ENCODE data around the gene PJA2. TPM values are rescaled to one million over a fixed set of nuclear protein-coding genes. Genes with fewer than 3 reads are reported as not detected.

The PJA2 gene, protein sequence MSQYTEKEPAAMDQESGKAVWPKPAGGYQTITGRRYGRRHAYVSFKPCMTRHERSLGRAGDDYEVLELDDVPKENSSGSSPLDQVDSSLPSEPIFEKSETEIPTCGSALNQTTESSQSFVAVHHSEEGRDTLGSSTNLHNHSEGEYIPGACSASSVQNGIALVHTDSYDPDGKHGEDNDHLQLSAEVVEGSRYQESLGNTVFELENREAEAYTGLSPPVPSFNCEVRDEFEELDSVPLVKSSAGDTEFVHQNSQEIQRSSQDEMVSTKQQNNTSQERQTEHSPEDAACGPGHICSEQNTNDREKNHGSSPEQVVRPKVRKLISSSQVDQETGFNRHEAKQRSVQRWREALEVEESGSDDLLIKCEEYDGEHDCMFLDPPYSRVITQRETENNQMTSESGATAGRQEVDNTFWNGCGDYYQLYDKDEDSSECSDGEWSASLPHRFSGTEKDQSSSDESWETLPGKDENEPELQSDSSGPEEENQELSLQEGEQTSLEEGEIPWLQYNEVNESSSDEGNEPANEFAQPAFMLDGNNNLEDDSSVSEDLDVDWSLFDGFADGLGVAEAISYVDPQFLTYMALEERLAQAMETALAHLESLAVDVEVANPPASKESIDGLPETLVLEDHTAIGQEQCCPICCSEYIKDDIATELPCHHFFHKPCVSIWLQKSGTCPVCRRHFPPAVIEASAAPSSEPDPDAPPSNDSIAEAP
- 10 to 100 TPM; 88.8 to 92.9 TPM for total RNA-seq
- 57.0 TPM for polyA plus RNA-seq (2013, experiment 1 of 2)
- 67.3 TPM for polyA plus RNA-seq (2013, experiment 2 of 2)
- 57.9 to 332 (median 227) reads per million in 172 experiments for total RNA-seq

DNA sequence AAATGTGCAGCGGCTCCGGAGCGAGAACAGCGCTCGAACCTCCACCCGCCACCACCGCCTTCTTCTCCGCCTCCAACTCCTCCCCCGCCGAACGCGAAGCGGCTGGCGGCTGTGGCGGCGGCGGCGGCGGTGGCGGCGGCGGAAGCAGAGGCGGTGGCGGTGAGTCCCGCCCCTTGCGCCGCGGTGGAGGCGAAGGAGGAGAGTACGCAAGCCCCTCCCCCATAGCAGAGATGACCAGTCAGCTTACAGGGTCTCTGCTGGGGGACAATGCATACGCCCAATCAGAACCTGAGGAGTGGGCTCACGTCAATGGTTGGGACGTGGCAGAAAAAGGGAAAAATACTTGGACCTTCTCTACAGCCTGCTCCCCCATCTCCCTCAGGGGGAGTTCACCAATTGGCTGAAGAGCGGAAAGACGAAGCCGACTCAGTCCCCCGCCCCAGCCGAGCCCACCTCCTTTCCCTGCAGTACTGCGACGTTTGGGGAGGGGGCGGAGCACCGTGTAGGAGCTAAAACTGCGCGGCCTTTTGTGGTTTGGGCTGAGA lies at the start of gene PJA2:
Gene PJA2 (minus strand): TSS at position 131 of the 545 bp plus-strand sequence. CDS start 26,541 bp downstream, outside the sequence.
- intact Hi-C loops (cut with DNase I, micrococcal nuclease), result loop anchor here (1.0 to 10.0 kb wide), 11 partner anchors 29 to 1685 kb away; partner anchors contain the start of genes MAN2A1 (in 2 of the 2), SLC25A46 (in 2 of the 2), FBXL17 (in 1 of the 2) and WDR36 (in 1 of the 2)
- peaks cover 0 to 3% of the 10 kb centered on the region in 2 experiments for H3K9me3 ChIP-seq (ENCODE audit: control insufficient read depth in 1 of 2, insufficient read depth in 1 of 2, low read length in 2 of 2)
- Mint-ChIP-seq H3K36me3 (ENCODE audit: low read depth) (peaks cover 51% of the 10 kb centered on the region), H3K9me3 (peaks cover 4% of the 10 kb centered on the region), H3K4me1 (ENCODE audit: low read depth) (peaks cover 52% of the 10 kb centered on the region), H3K4me3 (peak within 1 kb of the TSS; percentile 100), H3K27ac (peak within 1 kb of the TSS; percentile 99), H3K27me3 (no peaks in the 10 kb centered on the region)
- H3K27ac ChIP-seq (ENCODE audit: low read depth in 1 of 2, low read length in 2 of 2), result peak within 1 kb of the TSS; percentile 98 to 99
- DNase-seq (peak; percentile 91 to 99 (median 96)), ATAC-seq (ENCODE audit: poor library complexity) (peak; percentile 75)
- no peaks in the 10 kb centered on the region for H3K36me3 ChIP-seq (ENCODE audit: insufficient read depth, low read length)
- CTCF ChIA-PET, result interaction anchor here (0.6 to 0.8 kb wide), 2 partner anchors 281 to 665 kb away, joined by 3 read pairs; no protein-coding TSS in a partner anchor
- no peaks in the 10 kb centered on the region for H3K27me3 ChIP-seq (ENCODE audit: control insufficient read depth in 1 of 2, insufficient read depth in 2 of 2, low read length in 2 of 2)
- H3K4me1 ChIP-seq (ENCODE audit: insufficient read depth, low read length), result peaks cover 10% of the 10 kb centered on the region
- POLR2A ChIA-PET, result interaction anchor here (0.5 to 3.2 kb wide), 38 partner anchors 8 to 1329 kb away, joined by 3 to 59 read pairs (median 4); partner anchors contain the start of genes FBXL17, FER, MAN2A1 and SLC25A46
- no peak for TF ChIP-seq CTCF (IDR thresholded peaks at IDR 0.05)
- peak within 1 kb of the TSS; percentile 92 for H3K4me3 ChIP-seq (ENCODE audit: low read length)

DNA sequence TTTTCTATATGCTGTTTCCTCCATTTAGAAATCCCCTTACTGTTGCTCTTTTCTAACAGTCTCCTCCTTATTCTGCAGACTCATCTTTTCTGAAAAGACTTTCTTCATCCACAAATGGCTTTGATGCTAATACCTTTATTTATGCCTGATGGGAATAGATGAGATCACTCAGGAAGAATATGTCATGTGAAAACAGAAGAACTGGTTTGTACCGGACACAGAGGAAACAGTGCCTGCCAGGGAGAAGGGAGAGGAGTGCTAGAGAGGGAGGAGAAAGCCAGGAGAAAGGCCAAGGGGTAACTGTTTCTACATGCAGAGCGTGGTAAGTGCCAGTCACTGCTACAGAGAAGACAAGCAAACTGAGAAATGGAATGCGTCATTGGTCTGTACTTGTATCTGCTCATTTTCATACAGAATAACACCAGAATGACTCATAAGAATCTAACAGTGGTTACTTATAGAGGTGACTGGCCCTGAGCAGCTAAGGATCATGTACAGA lies 45.9 kb upstream of the PJA2 start:
- intact Hi-C loops (cut with DNase I, micrococcal nuclease), result no loop called here
- no peak overlapping the region for H3K4me3 Mint-ChIP-seq
- no peaks in the 10 kb centered on the region for H3K4me1 ChIP-seq (ENCODE audit: insufficient read depth, low read length)

More for the DNA sequence above, 45.9 kb upstream of the PJA2 start:
- no peaks in the 10 kb centered on the region for H3K9me3 Mint-ChIP-seq
- ChIA-PET CTCF (no interaction called here), POLR2A (no interaction called here)
- Histone ChIP-seq H3K27me3 (ENCODE audit: control insufficient read depth in 1 of 2, insufficient read depth in 2 of 2, low read length in 2 of 2) (peaks cover 0 to 2% of the 10 kb centered on the region in 2 experiments), H3K27ac (ENCODE audit: low read depth in 1 of 2, low read length in 2 of 2) (no peak overlapping the region), H3K4me3 (ENCODE audit: low read length) (no peak overlapping the region), H3K36me3 (ENCODE audit: insufficient read depth, low read length) (no peaks in the 10 kb centered on the region), H3K9me3 (ENCODE audit: control insufficient read depth in 1 of 2, insufficient read depth in 1 of 2, low read length in 2 of 2) (peaks cover 0 to 7% of the 10 kb centered on the region in 2 experiments)
- no peak for TF ChIP-seq CTCF (IDR thresholded peaks at IDR 0.05)
- no peak overlapping the region for H3K27ac Mint-ChIP-seq
- H3K27me3 Mint-ChIP-seq, result peaks cover 12% of the 10 kb centered on the region
- ATAC-seq (ENCODE audit: poor library complexity) (no peak), DNase-seq (no peak)
- no peaks in the 10 kb centered on the region for H3K4me1 Mint-ChIP-seq (ENCODE audit: low read depth)
- H3K36me3 Mint-ChIP-seq (ENCODE audit: low read depth), result no peaks in the 10 kb centered on the region

All from CD4-positive, alpha-beta T cell (primary cell).